Suprapubic skin (tissue), 4 donors: ENCODE data around the gene SUPT5H. TPM values are rescaled to one million over a fixed set of nuclear protein-coding genes. Genes with fewer than 3 reads are reported as not detected.

Source experiments
- DNase-seq, 2 donors: peaks; one replicate each; pipeline ENCODE4 v3.0.0-alpha.2; 2019; ENCODE audit warnings: low spot score in 2 of 2
- H3K27ac ChIP-seq: fragments of 200-600 bp; sonication (generic); one replicate; pipeline ENCODE4 v1.5.1; 2019
- H3K27me3 ChIP-seq: fragments of 200-600 bp; sonication (generic); one replicate; pipeline ENCODE4 v1.5.1; 2019
- H3K36me3 ChIP-seq: fragments of 200-600 bp; sonication (generic); one replicate; pipeline ENCODE4 v1.5.1; 2019
- H3K4me1 ChIP-seq: fragments of 200-600 bp; sonication (generic); one replicate; pipeline ENCODE4 v1.5.1; 2019
- H3K4me3 ChIP-seq: fragments of 200-600 bp; sonication (generic); one replicate; pipeline ENCODE4 v1.5.1; 2019; ENCODE audit warnings: mild to moderate bottlenecking
- H3K9me3 ChIP-seq: fragments of 200-600 bp; sonication (generic); one replicate; pipeline ENCODE4 v1.5.1; 2019
- CTCF ChIP-seq, 2 donors: fragments of 200-600 bp in 1 of 2; fragments of 450-650 bp in 1 of 2; sonication (generic) in 1 of 2; IDR thresholded peaks; one replicate each; pipeline ENCODE4 v1.5.1; 2016 to 2019; ENCODE audit warnings: antibody characterized with exemption in 2 of 2, mild to moderate bottlenecking in 1 of 2, moderate library complexity in 1 of 2
- EP300 ChIP-seq: sonication (generic); formaldehyde crosslinking; IDR thresholded peaks from one replicate; pipeline ENCODE4 v1.6.1; 2017; ENCODE audit warnings: antibody characterized with exemption
- POLR2A ChIP-seq, 2 donors: fragments of 450-650 bp; IDR thresholded peaks; one replicate each; pipeline ENCODE4 v1.6.1; 2017; ENCODE audit warnings: antibody characterized with exemption in 2 of 2, mild to moderate bottlenecking in 2 of 2, moderate library complexity in 2 of 2
- POLR2AphosphoS5 ChIP-seq, 3 donors: sonication (generic); formaldehyde crosslinking; IDR thresholded peaks; one replicate each; pipeline ENCODE4 v1.6.1; 2017; ENCODE audit warnings: antibody characterized with exemption in 3 of 3
- WGBS: methylation state at CpG from one replicate; pipeline ENCODE4 v1.1.5; 2018; 5-methylcytosine and 5-hydroxymethylcytosine counted together
- total RNA-seq, 4 donors: library from RNA; depleted of rRNA; stranded (reverse); fragments of >200 nt; gene quantifications; one replicate each; pipeline ENCODE4 v1.1.0, GENCODE V29; 2016

The SUPT5H gene
- total RNA-seq, 4 donors from 2014 or later, result 59.4 to 135 (median 75.4) TPM

GRCh38 chr19:39438270-39438934 lies 7.0 kb upstream of the SUPT5H start:
- Histone ChIP-seq H3K9me3 (no peaks in the 10 kb centered on the region), H3K27me3 (no peaks in the 10 kb centered on the region), H3K4me3 (no peak overlapping the region), H3K4me1 (peaks cover 36% of the 10 kb centered on the region), H3K27ac (no peak overlapping the region), H3K36me3 (peaks cover 14% of the 10 kb centered on the region)
- no peak for DNase-seq
- 84% methylated on average over 9 of the region's 9 CpGs for WGBS
- TF ChIP-seq CTCF (IDR thresholded peaks at IDR 0.05) (no peak), POLR2A (IDR thresholded peaks at IDR 0.05) (no peak), POLR2AphosphoS5 (IDR thresholded peaks at IDR 0.05) (no peak), EP300 (no peak)

GRCh38 chr19:39444598-39445195 lies 685 bp upstream of the SUPT5H start:
- H3K27me3 ChIP-seq, result no peaks in the 10 kb centered on the region
- peaks cover 4% of the 10 kb centered on the region for H3K36me3 ChIP-seq
- peaks cover 43% of the 10 kb centered on the region for H3K4me1 ChIP-seq
- H3K9me3 ChIP-seq, result no peaks in the 10 kb centered on the region
- DNase-seq, result no peak
- H3K27ac ChIP-seq, result peak overlapping the region; percentile 95
- TF ChIP-seq POLR2AphosphoS5 (IDR thresholded peaks at IDR 0.05) (no peak), EP300 (no peak), CTCF (IDR thresholded peaks at IDR 0.05) (no peak), POLR2A (IDR thresholded peaks at IDR 0.05) (no peak)
- peak overlapping the region; percentile 86 for H3K4me3 ChIP-seq
- WGBS, result 5% methylated on average over 17 of the region's 17 CpGs

GRCh38 chr19:39446365-39447084 lies 1.1 kb downstream of the SUPT5H start:
- 86% methylated on average over 16 of the region's 16 CpGs for WGBS
- DNase-seq, result no peak
- Histone ChIP-seq H3K27me3 (no peaks in the 10 kb centered on the region), H3K9me3 (no peaks in the 10 kb centered on the region), H3K4me1 (peaks cover 42% of the 10 kb centered on the region), H3K36me3 (peaks cover 4% of the 10 kb centered on the region), H3K27ac (no peak overlapping the region), H3K4me3 (peak overlapping the region; percentile 86)
- no peak for TF ChIP-seq CTCF (IDR thresholded peaks at IDR 0.05)
- TF ChIP-seq EP300, result no peak
- TF ChIP-seq POLR2A (IDR thresholded peaks at IDR 0.05), result no peak
- TF ChIP-seq POLR2AphosphoS5 (IDR thresholded peaks at IDR 0.05), result no peak

- H3K36me3 ChIP-seq, result peaks cover 10% of the 10 kb centered on the region
- H3K27me3 ChIP-seq, result no peaks in the 10 kb centered on the region
- peaks cover 42% of the 10 kb centered on the region for H3K4me1 ChIP-seq
- no peak for DNase-seq
- TF ChIP-seq CTCF (IDR thresholded peaks at IDR 0.05) (no peak), POLR2A (IDR thresholded peaks at IDR 0.05) (no peak), POLR2AphosphoS5 (IDR thresholded peaks at IDR 0.05) (no peak)
- no peaks in the 10 kb centered on the region for H3K9me3 ChIP-seq
- 69% methylated on average over 3 of the region's 3 CpGs for WGBS
- H3K4me3 ChIP-seq, result no peak overlapping the region
- H3K27ac ChIP-seq, result no peak overlapping the region
These were observed 2.9 kb downstream of the SUPT5H start for GRCh38 chr19:39448271-39448670.
